CD4-positive, CD25-positive, alpha-beta regulatory T cell (primary cell): Measurements from ENCODE around the gene GDI2. TPM values are rescaled to one million over a fixed set of nuclear protein-coding genes. Genes with fewer than 3 reads are reported as not detected.
A peak's percentile ranks its signal among the peaks of the same experiment; 100 is the strongest.

Source experiments
- ATAC-seq, 2 donors: fragments of 150-1000 bp; cut with Tn5 transposase; one replicate each; pipeline ENCODE4 v1.10.0; 2021; ENCODE audit warnings: low read depth in 2 of 2, moderate number of reproducible peaks in 2 of 2, moderate library complexity in 1 of 2
- DNase-seq, 3 donors: peaks; one replicate each; pipeline versions ENCODE4 v3.0.0 to v3.0.0-alpha.2; 2012 to 2022; ENCODE audit warnings: mixed read lengths in 1 of 3
- H3K27ac ChIP-seq: one replicate; pipeline ENCODE4 v1.7.0; 2013; ENCODE audit warnings: mild to moderate bottlenecking, low read length; ENCODE audit not compliant: insufficient read depth, poor library complexity, severe bottlenecking
- H3K27me3 ChIP-seq: one replicate; pipeline ENCODE4 v1.7.0; 2013; ENCODE audit warnings: low read length; ENCODE audit not compliant: control insufficient read depth, insufficient read depth
- H3K36me3 ChIP-seq: one replicate; pipeline ENCODE4 v1.7.0; 2013; ENCODE audit warnings: mild to moderate bottlenecking, low read length, moderate library complexity; ENCODE audit not compliant: control insufficient read depth, insufficient read depth
- H3K4me1 ChIP-seq: 2 replicates; pipeline ENCODE4 v1.7.0; 2013; ENCODE audit warnings: mild to moderate bottlenecking, low read length; ENCODE audit not compliant: insufficient read depth, control insufficient read depth, poor library complexity, severe bottlenecking
- H3K4me3 ChIP-seq: one replicate; pipeline ENCODE4 v1.7.0; 2013; ENCODE audit warnings: low read depth, mild to moderate bottlenecking, low read length, moderate library complexity
- H3K9me3 ChIP-seq, 2 experiments: 1 replicate in 1 of 2; 2 replicates in 1 of 2; pipeline ENCODE4 v1.7.0; 2013; ENCODE audit warnings: low read length in 2 of 2, mild to moderate bottlenecking in 1 of 2, moderate library complexity in 1 of 2; ENCODE audit not compliant: control insufficient read depth in 2 of 2
- H3K27ac Mint-ChIP-seq, 3 donors: one replicate each; pipeline ENCODE4 v1.8.0; 2020 to 2022; ENCODE audit warnings: mild to moderate bottlenecking in 3 of 3, mixed read lengths in 3 of 3, moderate library complexity in 2 of 3
- H3K27me3 Mint-ChIP-seq: one replicate; pipeline ENCODE4 v1.8.0; 2022; ENCODE audit warnings: mild to moderate bottlenecking, mixed read lengths
- H3K36me3 Mint-ChIP-seq: one replicate; pipeline ENCODE4 v1.8.0; 2020; ENCODE audit warnings: mixed read lengths
- H3K4me1 Mint-ChIP-seq, 4 donors: one replicate each; pipeline ENCODE4 v1.8.0; 2020 to 2022; ENCODE audit warnings: mixed read lengths in 4 of 4, mild to moderate bottlenecking in 1 of 4
- H3K4me3 Mint-ChIP-seq, 4 donors: one replicate each; pipeline ENCODE4 v1.8.0; 2020 to 2022; ENCODE audit warnings: mild to moderate bottlenecking in 4 of 4, mixed read lengths in 4 of 4, moderate library complexity in 3 of 4
- H3K9me3 Mint-ChIP-seq, 7 donors: one replicate each; pipeline ENCODE4 v1.8.0; 2020 to 2022; ENCODE audit warnings: mixed read lengths in 7 of 7, mild to moderate bottlenecking in 3 of 7, moderate library complexity in 2 of 7
- polyA plus RNA-seq, 4 donors: library from polyadenylated mRNA; unstranded; fragments of 300-500 nt; fragmentation: Illumina TruSeq; gene quantifications; one replicate each; pipeline ENCODE4 v1.2.3, GENCODE V29; 2021
- total RNA-seq: library from RNA; stranded (reverse); gene quantifications from one replicate; pipeline ENCODE4 v1.2.3, GENCODE V29; 2022

GDI2 gene
- total and polyA plus RNA-seq, 5 donors from 2014 or later = 114 to 250 (median 240) TPM

DNA sequence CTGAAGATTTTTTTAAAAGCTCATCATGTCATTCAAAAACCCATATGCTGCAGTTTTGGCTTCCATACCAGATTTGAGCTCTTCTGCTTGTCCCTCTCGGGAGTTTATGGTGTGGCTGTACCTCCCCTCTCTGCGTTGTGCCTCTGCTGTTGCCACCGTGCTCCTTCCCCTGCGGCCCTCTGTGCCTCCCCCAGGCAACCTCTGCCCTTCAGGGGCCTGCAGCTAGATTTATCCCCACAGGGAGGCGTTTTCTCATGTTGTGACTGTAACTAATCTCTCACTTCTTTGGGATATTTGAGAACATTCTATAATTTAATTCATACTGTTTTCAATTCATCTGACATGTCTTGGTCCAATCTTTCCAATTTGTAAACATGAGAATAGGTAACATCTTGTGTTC lies 75.9 kb downstream of the GDI2 start:
- Histone ChIP-seq H3K36me3 (peaks cover 59% of the 10 kb centered on the region), H3K9me3 (no peaks in the 10 kb centered on the region), H3K27ac (no peak overlapping the region), H3K27me3 (no peaks in the 10 kb centered on the region), H3K4me1 (no peaks in the 10 kb centered on the region), H3K4me3 (no peak overlapping the region)
- peak overlapping the region in 2 of 3 donors; percentile 1 to 10 for H3K27ac Mint-ChIP-seq
- peaks cover 40% of the 10 kb centered on the region for H3K36me3 Mint-ChIP-seq
- no peak for DNase-seq
- ATAC-seq = no peak
- H3K4me1 Mint-ChIP-seq = peaks cover 0 to 23% (median 18%) of the 10 kb centered on the region in 4 donors
- H3K4me3 Mint-ChIP-seq = no peak overlapping the region
- no peaks in the 10 kb centered on the region for H3K9me3 Mint-ChIP-seq
- no peaks in the 10 kb centered on the region for H3K27me3 Mint-ChIP-seq

DNA sequence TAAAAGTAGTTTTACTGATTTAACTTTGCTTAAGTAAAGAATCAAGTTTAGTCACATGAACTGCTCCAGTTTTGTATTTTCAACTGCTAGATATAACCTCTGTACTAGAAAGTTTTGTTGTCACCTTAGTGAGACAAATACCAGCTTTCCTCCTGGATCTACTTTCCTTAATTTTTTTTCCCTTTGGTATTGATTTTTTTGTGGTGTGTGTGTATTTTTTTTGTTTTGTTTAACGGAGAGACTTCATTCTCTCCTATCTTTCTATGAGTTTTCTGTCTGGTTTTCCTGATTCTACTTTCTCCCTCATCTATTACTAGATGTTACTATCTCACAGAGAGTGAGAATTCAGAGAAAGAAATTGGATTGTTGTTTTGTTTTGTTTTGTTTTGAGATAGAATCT lies 76.6 kb downstream of the GDI2 start:
- H3K36me3 ChIP-seq = peaks cover 59% of the 10 kb centered on the region
- peak overlapping the region in 1 of 3 donors; percentile 1 for H3K27ac Mint-ChIP-seq

DNA sequence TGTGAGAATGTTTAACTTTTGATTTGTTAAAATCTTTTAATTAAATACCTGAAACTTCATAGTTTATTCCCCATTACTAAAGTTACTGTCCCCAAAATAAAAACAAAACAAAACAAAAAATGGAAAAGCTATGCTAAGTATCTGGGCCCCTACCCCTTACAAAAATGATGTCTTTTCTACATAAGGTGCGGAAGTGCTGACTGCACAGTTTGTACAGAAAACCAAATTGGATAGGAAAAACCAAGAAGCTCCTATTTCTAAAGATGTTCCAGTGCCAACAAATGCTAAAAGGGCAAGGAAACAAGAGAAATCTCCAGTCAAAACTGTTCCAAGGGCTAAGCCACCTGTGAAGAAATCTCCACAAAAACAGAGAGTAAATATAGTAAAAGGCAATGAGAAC lies 78.1 kb downstream of the GDI2 start:
- Histone ChIP-seq H3K27ac (no peak overlapping the region), H3K36me3 (peaks cover 64% of the 10 kb centered on the region), H3K4me1 (no peaks in the 10 kb centered on the region), H3K4me3 (no peak overlapping the region), H3K27me3 (no peaks in the 10 kb centered on the region), H3K9me3 (no peaks in the 10 kb centered on the region)
- no peak for ATAC-seq
- Mint-ChIP-seq H3K27ac (peak overlapping the region in 2 of 3 donors; percentile 6 to 57), H3K36me3 (peaks cover 40% of the 10 kb centered on the region), H3K4me3 (no peak overlapping the region), H3K9me3 (no peaks in the 10 kb centered on the region), H3K27me3 (no peaks in the 10 kb centered on the region), H3K4me1 (peaks cover 0 to 21% (median 12%) of the 10 kb centered on the region in 4 donors)
- DNase-seq = no peak

More for the DNA sequence above, 76.6 kb downstream of the GDI2 start:
- Histone ChIP-seq H3K4me1 (no peaks in the 10 kb centered on the region), H3K4me3 (no peak overlapping the region), H3K27ac (no peak overlapping the region), H3K27me3 (no peaks in the 10 kb centered on the region), H3K9me3 (no peaks in the 10 kb centered on the region)
- Mint-ChIP-seq H3K36me3 (peaks cover 44% of the 10 kb centered on the region), H3K9me3 (no peaks in the 10 kb centered on the region), H3K4me1 (peaks cover 0 to 27% (median 18%) of the 10 kb centered on the region in 4 donors), H3K27me3 (no peaks in the 10 kb centered on the region), H3K4me3 (no peak overlapping the region)
- no peak for ATAC-seq
- DNase-seq = no peak

DNA sequence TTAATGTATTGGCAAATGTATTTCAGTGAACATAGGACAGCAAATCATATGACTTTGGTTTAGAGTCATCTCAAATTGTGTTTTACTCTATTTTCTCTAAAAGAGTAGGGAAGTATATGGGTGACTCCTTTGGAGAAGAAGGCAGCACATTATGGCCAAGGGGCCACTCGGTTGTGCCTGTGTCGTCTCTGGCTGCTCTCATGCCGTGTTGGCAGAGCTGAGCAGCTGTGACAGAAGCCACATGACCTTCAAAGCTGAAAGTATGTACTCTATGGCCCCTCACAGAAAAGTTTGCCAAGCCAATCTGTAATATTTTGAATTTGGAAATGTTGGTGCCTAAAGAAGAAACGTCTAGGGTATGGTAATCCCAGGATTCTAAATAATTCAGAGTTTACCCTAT lies 81.1 kb downstream of the GDI2 start:
- peak overlapping the region in 2 of 3 donors; percentile 51 to 74 for H3K27ac Mint-ChIP-seq
- peaks cover 39% of the 10 kb centered on the region for H3K36me3 Mint-ChIP-seq

DNA sequence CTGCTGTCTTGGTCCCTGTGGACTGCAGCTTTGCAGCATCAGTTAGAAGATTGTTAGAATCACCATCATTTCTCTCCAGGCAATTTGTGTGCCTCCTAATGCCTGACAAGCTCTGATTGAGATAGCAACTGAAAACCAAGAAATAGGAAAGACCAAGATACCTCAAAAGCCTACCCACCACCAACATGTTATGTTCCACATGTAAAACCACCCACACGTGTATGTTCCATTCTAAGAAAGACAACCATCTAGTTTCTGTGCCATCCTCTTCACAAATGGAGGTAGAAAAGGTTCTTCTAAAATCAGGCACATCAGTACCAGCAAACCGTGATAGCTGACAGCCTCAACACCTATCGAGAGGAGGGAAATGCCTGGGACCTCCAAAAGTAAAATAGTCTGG lies 81.7 kb downstream of the GDI2 start:
- Histone ChIP-seq H3K27me3 (no peaks in the 10 kb centered on the region), H3K27ac (no peak overlapping the region), H3K4me1 (no peaks in the 10 kb centered on the region), H3K9me3 (no peaks in the 10 kb centered on the region), H3K36me3 (peaks cover 68% of the 10 kb centered on the region), H3K4me3 (no peak overlapping the region)
- ATAC-seq (no peak), DNase-seq (peak in 1 of 3 donors; percentile 16)
- Mint-ChIP-seq H3K4me3 (no peak overlapping the region), H3K27me3 (no peaks in the 10 kb centered on the region), H3K27ac (peak overlapping the region in 2 of 3 donors; percentile 12 to 51), H3K9me3 (peaks cover 0 to 2% (median 0%) of the 10 kb centered on the region in 7 donors), H3K36me3 (peaks cover 39% of the 10 kb centered on the region), H3K4me1 (peaks cover 5 to 19% (median 7%) of the 10 kb centered on the region in 4 donors)

More for the DNA sequence above, 81.1 kb downstream of the GDI2 start:
- H3K4me3 ChIP-seq = no peak overlapping the region
- H3K27ac ChIP-seq = no peak overlapping the region
- H3K4me3 Mint-ChIP-seq = no peak overlapping the region
- H3K27me3 ChIP-seq = no peaks in the 10 kb centered on the region
- H3K9me3 ChIP-seq = no peaks in the 10 kb centered on the region
- H3K27me3 Mint-ChIP-seq = no peaks in the 10 kb centered on the region
- ATAC-seq (no peak), DNase-seq (no peak)
- peaks cover 62% of the 10 kb centered on the region for H3K36me3 ChIP-seq
- peaks cover 0 to 2% (median 0%) of the 10 kb centered on the region in 7 donors for H3K9me3 Mint-ChIP-seq
- peaks cover 4 to 19% (median 8%) of the 10 kb centered on the region in 4 donors for H3K4me1 Mint-ChIP-seq
- no peaks in the 10 kb centered on the region for H3K4me1 ChIP-seq

DNA sequence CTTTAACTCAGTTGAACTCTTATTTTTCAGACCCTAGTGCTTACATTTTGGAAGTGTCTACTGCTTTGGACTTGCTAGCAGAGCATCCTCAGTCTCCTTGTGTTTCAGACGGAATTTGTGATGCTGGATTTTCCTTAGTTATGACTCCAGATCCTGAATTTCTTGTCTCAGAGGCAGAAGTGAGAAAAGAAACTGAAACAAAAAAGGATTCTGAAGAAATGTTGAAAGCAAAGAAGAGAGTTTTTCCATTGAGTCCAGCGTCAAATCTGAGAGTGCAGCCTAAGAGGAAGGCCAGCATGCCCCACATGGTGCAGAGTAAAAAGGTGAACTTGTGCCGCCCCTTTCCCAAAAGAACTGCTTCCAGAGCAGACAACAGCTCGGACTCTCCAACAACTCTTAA lies 82.5 kb downstream of the GDI2 start:
- Mint-ChIP-seq H3K36me3 (peaks cover 44% of the 10 kb centered on the region), H3K27me3 (no peaks in the 10 kb centered on the region)
- H3K36me3 ChIP-seq = peaks cover 72% of the 10 kb centered on the region

DNA sequence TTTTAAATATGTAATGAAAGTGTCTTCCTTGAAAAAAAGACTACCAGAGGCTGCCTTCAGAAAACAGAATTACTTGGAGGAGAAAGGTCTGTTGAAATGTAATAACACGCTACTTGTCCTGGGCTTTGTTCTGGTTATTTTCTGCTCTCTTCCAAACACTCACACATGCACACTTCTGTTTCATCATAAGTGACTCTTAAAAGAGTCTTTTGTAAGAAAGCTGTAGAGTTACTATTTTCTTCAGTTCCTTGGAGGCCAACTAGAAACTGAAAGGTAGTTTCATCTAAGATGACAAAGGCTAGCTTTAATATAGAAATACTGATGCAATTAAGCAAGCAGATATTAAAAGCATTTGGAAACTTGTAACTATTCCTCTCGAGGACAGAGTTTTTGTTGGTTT lies 89.5 kb downstream of the GDI2 start:
- peaks cover 56% of the 10 kb centered on the region for H3K36me3 ChIP-seq
- Mint-ChIP-seq H3K36me3 (peaks cover 46% of the 10 kb centered on the region), H3K4me3 (no peak overlapping the region), H3K9me3 (peaks cover 0 to 2% (median 0%) of the 10 kb centered on the region in 7 donors), H3K27ac (peak overlapping the region in 1 of 3 donors; percentile 28), H3K4me1 (peaks cover 7 to 33% (median 18%) of the 10 kb centered on the region in 4 donors), H3K27me3 (no peaks in the 10 kb centered on the region)
- DNase-seq (no peak), ATAC-seq (no peak)
- H3K4me3 ChIP-seq = no peak overlapping the region
- no peak overlapping the region for H3K27ac ChIP-seq
- no peaks in the 10 kb centered on the region for H3K27me3 ChIP-seq
- no peaks in the 10 kb centered on the region for H3K9me3 ChIP-seq
- H3K4me1 ChIP-seq = peaks cover 3% of the 10 kb centered on the region

More for the DNA sequence above, 82.5 kb downstream of the GDI2 start:
- DNase-seq = no peak
- Mint-ChIP-seq H3K4me1 (peaks cover 5 to 19% (median 7%) of the 10 kb centered on the region in 4 donors), H3K9me3 (peaks cover 0 to 2% (median 0%) of the 10 kb centered on the region in 7 donors), H3K4me3 (no peak overlapping the region), H3K27ac (peak overlapping the region in 1 of 3 donors; percentile 45)
- Histone ChIP-seq H3K4me1 (no peaks in the 10 kb centered on the region), H3K4me3 (no peak overlapping the region), H3K27ac (no peak overlapping the region), H3K27me3 (no peaks in the 10 kb centered on the region), H3K9me3 (no peaks in the 10 kb centered on the region)
- ATAC-seq = no peak

DNA sequence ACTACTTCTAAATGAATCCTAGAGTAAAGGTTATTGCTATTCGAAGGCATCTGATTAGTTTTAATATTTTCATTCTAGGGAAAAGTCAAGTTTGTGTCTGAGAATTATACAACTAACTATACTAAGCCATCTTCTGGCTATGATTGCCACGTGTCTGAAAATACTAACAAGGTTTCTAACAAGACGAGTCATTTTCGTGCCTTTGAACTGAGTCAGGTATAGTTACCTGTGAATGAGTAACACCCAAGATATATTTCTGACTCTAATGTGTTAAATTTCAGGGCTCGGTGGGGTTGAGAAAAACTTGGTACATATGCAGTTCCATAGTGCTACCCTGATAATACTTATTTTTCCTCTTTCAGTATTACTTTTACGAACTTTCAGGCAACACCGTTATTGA lies 93.1 kb downstream of the GDI2 start:
- H3K36me3 Mint-ChIP-seq = peaks cover 29% of the 10 kb centered on the region
- Histone ChIP-seq H3K9me3 (no peaks in the 10 kb centered on the region), H3K27me3 (no peaks in the 10 kb centered on the region), H3K36me3 (peaks cover 26% of the 10 kb centered on the region), H3K4me1 (peaks cover 7% of the 10 kb centered on the region), H3K27ac (no peak overlapping the region), H3K4me3 (no peak overlapping the region)
- no peaks in the 10 kb centered on the region for H3K9me3 Mint-ChIP-seq
- DNase-seq (no peak), ATAC-seq (no peak)
- H3K4me1 Mint-ChIP-seq = peaks cover 16 to 41% (median 28%) of the 10 kb centered on the region in 4 donors
- peak overlapping the region in 2 of 3 donors; percentile 52 to 64 for H3K27ac Mint-ChIP-seq
- H3K4me3 Mint-ChIP-seq = no peak overlapping the region
- no peaks in the 10 kb centered on the region for H3K27me3 Mint-ChIP-seq
